B cell (primary cell): ENCODE results near the gene DAP. TPM values are rescaled to one million over a fixed set of nuclear protein-coding genes. Genes with fewer than 3 reads are reported as not detected.

Experiments
- ATAC-seq: fragments of 200-7000 bp; cut with Tn5 transposase; one replicate; pipeline ENCODE4 v1.10.0; 2021; ENCODE audit warnings: low read depth, mild to moderate bottlenecking, moderate number of reproducible peaks, moderate library complexity
- CTCF ChIA-PET: fragments of 350-600 bp; sonication (Branson Sonifier 250); formaldehyde crosslinking; loops from one replicate; lab custom pipeline; 2021; ENCODE audit warnings: antibody characterized with exemption, inconsistent platforms; lab: Charles Lee
- POLR2A ChIA-PET: fragments of 350-600 bp; sonication (Branson Sonifier 250); formaldehyde crosslinking; loops from one replicate; lab custom pipeline; 2021; ENCODE audit warnings: antibody characterized with exemption; lab: Charles Lee
- DNase-seq: peaks from one replicate; pipeline ENCODE4 v3.0.0; 2013
- H2AFZ ChIP-seq: 2 replicates; pipeline ENCODE4 v1.6.1; 2012; ENCODE audit warnings: mild to moderate bottlenecking, low read depth, low read length; ENCODE audit not compliant: insufficient read depth, poor library complexity, severe bottlenecking
- H3K27ac ChIP-seq, 2 donors: 1 replicate in 1 of 2; 2 replicates in 1 of 2; pipeline ENCODE4 v1.5.1; 2012 to 2013; ENCODE audit warnings: low read length in 2 of 2, mild to moderate bottlenecking in 2 of 2, moderate library complexity in 1 of 2
- H3K27me3 ChIP-seq, 4 experiments: fragments of 200-600 bp in 1 of 4; sonication (generic) in 1 of 4; replicated peaks in 1 of 4; 1 replicate in 2 of 4; 2 replicates in 2 of 4; pipeline versions ENCODE4 v1.6.1 to v1.7.0; 2013 to 2016; ENCODE audit warnings: low read length in 3 of 4, mild to moderate bottlenecking in 2 of 4, mixed read lengths in 1 of 4, moderate library complexity in 1 of 4; ENCODE audit not compliant: insufficient read depth in 4 of 4, control insufficient read depth in 3 of 4; ENCODE audit errors: control extremely low read depth in 1 of 4
- H3K36me3 ChIP-seq, 2 experiments: replicated peaks in 1 of 2; 1 replicate in 1 of 2; 2 replicates in 1 of 2; pipeline versions ENCODE4 v1.6.1 to v1.7.1; 2013; ENCODE audit warnings: low read length in 1 of 2; ENCODE audit not compliant: insufficient read depth in 2 of 2, control insufficient read depth in 1 of 2; ENCODE audit errors: control extremely low read depth in 1 of 2, extremely low read depth in 1 of 2
- H3K4me1 ChIP-seq, 2 donors: fragments of 200-600 bp in 1 of 2; sonication (generic) in 1 of 2; 1 replicate in 1 of 2; 2 replicates in 1 of 2; pipeline versions ENCODE4 v1.5.1 to v1.6.1; 2013 to 2017; ENCODE audit warnings: low read length in 2 of 2; ENCODE audit not compliant: control insufficient read depth in 2 of 2, insufficient read depth in 2 of 2
- H3K4me2 ChIP-seq: replicated peaks from 2 replicates; pipeline ENCODE3; 2012; ENCODE audit warnings: mild to moderate bottlenecking, low read depth, low read length; ENCODE audit not compliant: poor library complexity, severe bottlenecking
- H3K4me3 ChIP-seq, 5 experiments: fragments of 200-600 bp in 1 of 5; sonication (generic) in 1 of 5; 1 replicate in 3 of 5; 2 replicates in 2 of 5; pipeline versions ENCODE4 v1.5.1 to v1.7.0; 2011 to 2016; ENCODE audit warnings: low read length in 4 of 5, mild to moderate bottlenecking in 4 of 5, low read depth in 2 of 5, control low read depth in 1 of 5, moderate library complexity in 1 of 5; ENCODE audit not compliant: insufficient read depth in 1 of 5; ENCODE audit errors: control extremely low read depth in 1 of 5, extremely low read depth in 1 of 5
- H3K79me2 ChIP-seq: fragments of 200-600 bp; sonication (generic); one replicate; pipeline ENCODE4 v1.6.0; 2016; ENCODE audit warnings: low read length; ENCODE audit not compliant: control insufficient read depth, insufficient read depth
- H3K9ac ChIP-seq: fragments of 200-600 bp; sonication (generic); 2 replicates; pipeline ENCODE4 v1.6.1; 2017; ENCODE audit warnings: mild to moderate bottlenecking, low read length, moderate library complexity
- H3K9me3 ChIP-seq, 3 donors: one replicate each; pipeline versions ENCODE4 v1.6.1 to v1.7.1; 2013; ENCODE audit warnings: low read length in 2 of 3; ENCODE audit not compliant: control insufficient read depth in 2 of 3, insufficient read depth in 1 of 3; ENCODE audit errors: control extremely low read depth in 1 of 3
- H4K20me1 ChIP-seq: 2 replicates; pipeline ENCODE4 v1.6.0; 2012; ENCODE audit warnings: mild to moderate bottlenecking, low read length; ENCODE audit not compliant: insufficient read depth, control insufficient read depth, poor library complexity, severe bottlenecking
- H3K27ac Mint-ChIP-seq: one replicate; pipeline ENCODE4 v1.8.0; 2021; ENCODE audit warnings: mixed read lengths
- H3K27me3 Mint-ChIP-seq: one replicate; pipeline ENCODE4 v1.8.0; 2021; ENCODE audit warnings: mixed read lengths
- H3K4me1 Mint-ChIP-seq: one replicate; pipeline ENCODE4 v1.8.0; 2021; ENCODE audit warnings: mixed read lengths
- H3K4me3 Mint-ChIP-seq: one replicate; pipeline ENCODE4 v1.8.0; 2021; ENCODE audit warnings: mixed read lengths
- H3K9me3 Mint-ChIP-seq: one replicate; pipeline ENCODE4 v1.8.0; 2022; ENCODE audit warnings: mixed read lengths; ENCODE audit not compliant: insufficient read depth
- CTCF ChIP-seq: fragments of 200-600 bp; IDR thresholded peaks from one replicate; pipeline ENCODE4 v1.8.0; 2022; ENCODE audit warnings: antibody characterized with exemption, mild to moderate bottlenecking
- EZH2 ChIP-seq: IDR thresholded peaks from 2 replicates; pipeline ENCODE4 v1.6.1; 2012; ENCODE audit warnings: borderline replicate concordance, low read depth, mild to moderate bottlenecking, moderate library complexity, low read length; ENCODE audit not compliant: insufficient read depth, poor library complexity, severe bottlenecking
- WGBS: methylation state at CpG from one replicate; pipeline ENCODE4 v1.1.5; 2013; ENCODE audit warnings: missing lambda C conversion rate; ENCODE audit not compliant: insufficient coverage; 5-methylcytosine and 5-hydroxymethylcytosine counted together
- intact Hi-C: fragments of 100-400 bp; cut with micrococcal nuclease; formaldehyde crosslinking; loops from one replicate; pipeline ENCODE4 v1.10.0; 2022
- polyA plus RNA-seq: library from polyadenylated mRNA; depleted of rRNA; stranded (reverse); fragments of >200 nt; gene quantifications from 2 replicates; pipeline ENCODE4 v1.2.3, GENCODE V29; 2012
- total RNA-seq, 2 donors: library from RNA; stranded (reverse); fragments of 120-200 nt in 1 of 2; gene quantifications; 1 replicate in 1 of 2; 2 replicates in 1 of 2; pipeline versions ENCODE4 v1.2.3 to v1.2.4, GENCODE V29; 2013 to 2022

Gene DAP
- total and polyA plus RNA-seq, 2 donors (not counting 1 experiment from before 2014, with no cell fraction given): 42.6 to 49.8 TPM

GRCh38 chr5:10779592-10779991 is 18.6 kb upstream of the DAP start:
- Histone ChIP-seq H3K36me3 (no peaks in the 10 kb centered on the region), H3K9me3 (peaks cover 0 to 10% (median 0%) of the 10 kb centered on the region in 3 donors), H4K20me1 (no peaks in the 10 kb centered on the region), H3K4me2 (no peak overlapping the region), H3K27me3 (no peaks in the 10 kb centered on the region), H3K9ac (no peak overlapping the region), H3K27ac (no peak overlapping the region), H2AFZ (no peak overlapping the region), H3K4me1 (no peaks in the 10 kb centered on the region), H3K79me2 (no peaks in the 10 kb centered on the region), H3K4me3 (no peak overlapping the region)
- Mint-ChIP-seq H3K4me3 (no peak overlapping the region), H3K4me1 (no peaks in the 10 kb centered on the region), H3K9me3 (peaks cover 4% of the 10 kb centered on the region), H3K27ac (no peak overlapping the region), H3K27me3 (peaks cover 15% of the 10 kb centered on the region)
- ChIA-PET CTCF (no interaction called here), POLR2A (no interaction called here)
- intact Hi-C loops: no loop called here
- DNase-seq (no peak), ATAC-seq (no peak)
- no peak for TF ChIP-seq CTCF
- TF ChIP-seq EZH2: no peak

DNA sequence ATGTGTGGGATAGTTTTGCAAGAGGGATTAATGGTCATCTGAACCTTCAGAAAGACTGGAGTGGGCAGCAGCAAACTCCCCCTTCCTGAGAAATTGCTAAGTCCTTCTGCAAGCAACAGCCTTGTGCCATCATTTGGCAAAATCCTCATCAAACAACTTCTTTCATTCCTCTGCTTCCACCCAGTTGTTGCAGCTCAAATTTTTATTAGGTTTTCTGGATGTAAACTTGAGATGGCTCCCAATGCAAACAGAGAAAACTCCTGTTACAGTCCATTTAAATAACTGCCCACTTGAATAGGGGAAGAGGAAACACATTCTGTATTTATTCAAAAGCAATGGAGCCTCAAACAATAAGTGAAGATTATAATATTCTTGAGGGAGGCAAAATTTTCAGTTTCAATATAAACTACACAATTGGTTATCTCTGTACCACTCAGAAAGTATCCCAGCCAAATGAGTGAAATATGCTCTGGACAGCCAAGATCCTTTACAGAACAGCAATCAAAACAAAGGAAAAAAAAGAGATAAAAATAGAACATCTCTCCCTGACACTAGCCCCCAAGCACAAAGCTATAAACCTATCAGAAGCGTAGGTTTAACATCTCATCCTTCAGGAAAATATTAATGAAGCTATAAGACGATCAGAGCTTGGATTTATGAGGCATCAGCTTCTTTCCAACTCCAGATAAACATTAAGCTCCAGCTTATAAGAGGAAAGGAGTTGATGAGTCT is 17.3 kb upstream of the DAP start:
- no peak overlapping the region for H3K4me3 Mint-ChIP-seq
- Histone ChIP-seq H3K36me3 (no peaks in the 10 kb centered on the region), H3K9ac (no peak overlapping the region), H3K79me2 (no peaks in the 10 kb centered on the region), H2AFZ (no peak overlapping the region), H3K4me1 (no peaks in the 10 kb centered on the region), H3K4me3 (no peak overlapping the region), H3K9me3 (peaks cover 0 to 10% (median 0%) of the 10 kb centered on the region in 3 donors), H3K4me2 (no peak overlapping the region), H3K27ac (no peak overlapping the region), H4K20me1 (no peaks in the 10 kb centered on the region), H3K27me3 (no peaks in the 10 kb centered on the region)
- intact Hi-C loops: no loop called here
- H3K27ac Mint-ChIP-seq: no peak overlapping the region
- ATAC-seq: no peak
- TF ChIP-seq CTCF (no peak), EZH2 (no peak)
- ChIA-PET CTCF (interaction anchor here (1.6 kb wide), 1 partner anchor 10 kb away, joined by 3 read pairs; no protein-coding TSS in a partner anchor), POLR2A (no interaction called here)
- peaks cover 15% of the 10 kb centered on the region for H3K27me3 Mint-ChIP-seq
- H3K9me3 Mint-ChIP-seq: peaks cover 4% of the 10 kb centered on the region
- no CpG with 5 or more reads among the region's 2 CpGs for WGBS
- no peak for DNase-seq
- H3K4me1 Mint-ChIP-seq: no peaks in the 10 kb centered on the region
